ENCODE data around the gene TINCR.

TINCR gene

DNA sequence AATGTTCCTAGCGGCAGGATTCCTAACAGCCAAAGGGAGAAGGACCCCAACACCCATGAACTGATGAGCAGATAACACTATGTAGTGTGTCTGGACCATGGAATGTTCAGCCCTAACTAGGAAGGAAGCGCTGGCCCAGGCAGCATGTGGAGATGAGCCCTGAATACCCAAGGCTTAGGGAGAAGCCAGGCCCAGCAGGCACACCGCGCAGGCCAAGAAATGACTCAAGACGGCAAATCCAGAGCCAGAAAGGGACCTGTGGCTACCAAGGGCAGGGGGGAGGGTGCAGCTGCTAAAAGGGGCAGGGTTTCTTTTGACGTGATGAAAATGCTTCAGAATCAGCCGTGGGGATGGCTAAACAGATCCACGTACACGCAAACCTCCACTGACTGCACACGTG lies 20.7 kb upstream of the TINCR start:
- DNase-seq (ENCODE audit: low spot score): no peak
- no peak for TF ChIP-seq CTCF (IDR thresholded peaks at IDR 0.05; ENCODE audit: extremely low read depth, missing control alignments)

DNA sequence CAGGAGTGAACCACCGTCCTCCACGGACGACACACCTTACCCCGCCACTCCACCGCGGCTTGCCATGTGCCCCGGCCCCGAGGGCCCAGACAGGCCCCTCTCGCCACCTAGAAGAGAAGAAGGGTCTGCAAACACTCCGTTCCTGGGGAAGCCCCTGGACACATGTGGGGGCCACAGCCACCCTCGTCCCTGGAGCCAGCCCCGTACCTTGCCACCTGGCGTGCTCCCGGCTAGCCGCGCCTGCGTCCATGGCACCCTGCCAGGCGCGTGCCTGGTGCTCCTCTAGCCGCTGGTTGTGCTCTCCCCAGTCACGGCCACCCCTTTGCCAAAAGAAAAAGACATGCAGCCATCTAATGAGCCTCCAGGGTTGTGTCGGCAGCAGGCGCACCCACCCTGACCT lies 19.9 kb upstream of the TINCR start:
- TF ChIP-seq CTCF (IDR thresholded peaks at IDR 0.05; ENCODE audit: extremely low read depth, missing control alignments): no peak
- no peak for DNase-seq (ENCODE audit: low spot score)

GRCh38 chr19:5587071-5587455 lies 19.3 kb upstream of the TINCR start:
- DNase-seq (ENCODE audit: low spot score): peak; percentile 29
- no peak for TF ChIP-seq CTCF (IDR thresholded peaks at IDR 0.05; ENCODE audit: extremely low read depth, missing control alignments)

GRCh38 chr19:5586300-5587070 lies 18.7 kb upstream of the TINCR start:
- no peak for TF ChIP-seq CTCF (IDR thresholded peaks at IDR 0.05; ENCODE audit: extremely low read depth, missing control alignments)
- DNase-seq (ENCODE audit: low spot score): peak; percentile 49

DNA sequence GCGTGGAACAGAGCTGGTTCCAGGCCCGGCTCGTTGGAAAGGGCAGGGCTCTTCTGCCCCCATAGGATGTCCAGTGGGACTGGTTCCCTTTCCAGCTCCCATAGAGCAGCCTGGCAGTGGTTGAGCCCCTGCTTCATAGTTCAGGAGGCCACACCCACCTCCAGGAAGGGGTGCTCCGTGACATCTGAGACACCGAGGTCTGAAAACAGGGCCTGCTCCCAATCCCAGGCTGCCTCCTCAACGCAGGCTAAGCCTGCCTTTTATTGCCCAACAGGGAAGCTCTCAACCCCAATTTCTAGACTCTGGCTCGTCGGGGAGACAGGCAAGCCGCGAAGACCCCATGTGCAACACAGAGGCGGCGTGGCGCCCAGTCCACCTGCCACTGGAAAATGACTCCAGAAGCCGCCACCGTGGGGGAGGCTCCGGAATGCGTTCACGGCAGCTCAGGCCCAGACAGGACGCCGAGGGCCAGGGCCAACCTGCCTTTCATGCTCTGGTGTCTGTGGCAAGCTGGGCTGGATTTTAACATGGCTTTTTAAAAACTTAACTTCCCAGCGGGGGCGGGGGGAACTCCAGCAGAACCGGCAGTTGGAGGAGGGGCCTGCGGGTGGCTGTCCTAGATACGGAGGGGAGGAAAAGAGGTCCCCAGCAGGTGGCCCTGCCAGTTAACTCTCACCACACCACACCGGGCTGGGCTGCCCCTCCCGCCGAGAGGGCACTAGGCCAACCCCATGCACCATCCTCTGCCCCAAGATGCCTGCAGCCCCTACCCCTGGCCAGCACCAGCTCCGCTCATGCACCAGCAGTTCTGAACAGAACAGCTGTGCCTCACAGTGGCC lies 17.9 kb upstream of the TINCR start:
- TF ChIP-seq CTCF (IDR thresholded peaks at IDR 0.05; ENCODE audit: extremely low read depth, missing control alignments): no peak
- peak; percentile 82 for DNase-seq (ENCODE audit: low spot score)

- DNase-seq (ENCODE audit: low spot score): no peak
- no peak for TF ChIP-seq CTCF (IDR thresholded peaks at IDR 0.05; ENCODE audit: extremely low read depth, missing control alignments)
Measured at GRCh38 chr19:5580161-5580571, 12.4 kb upstream of the TINCR start.

DNA sequence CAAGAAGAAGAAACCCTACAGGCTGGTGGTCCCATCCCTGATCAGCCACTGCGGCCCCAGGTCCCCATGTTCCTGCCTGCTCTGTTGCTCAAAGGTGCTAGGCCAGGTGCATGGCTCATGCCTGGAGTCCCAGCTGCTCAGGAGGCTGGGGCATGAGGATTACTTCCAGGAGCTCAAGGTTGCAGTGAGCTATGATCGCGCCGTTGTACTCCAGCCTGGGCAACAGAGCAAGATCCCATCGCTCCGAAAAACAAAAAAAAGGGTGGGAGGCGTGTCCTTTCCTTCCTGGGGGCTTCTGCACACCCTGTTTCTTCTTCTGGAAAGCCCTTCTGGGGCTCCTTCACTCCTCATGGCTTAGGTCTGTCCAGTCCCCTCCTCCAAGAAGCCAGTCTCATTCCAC lies 11.9 kb upstream of the TINCR start:
- no peak for TF ChIP-seq CTCF (IDR thresholded peaks at IDR 0.05; ENCODE audit: extremely low read depth, missing control alignments)
- no peak for DNase-seq (ENCODE audit: low spot score)
